ENCODE data around the gene ZNF618.

The ZNF618 gene

GRCh38 chr9:113986931-113987330, 110.8 kb downstream of the ZNF618 start:
- H3K36me3 ChIP-seq (ENCODE audit: control insufficient read depth, low read depth, low read length): no peaks in the 10 kb centered on the region
- no peak overlapping the region for H3K9ac ChIP-seq (ENCODE audit: low read length)
- no peak overlapping the region for H3K4me3 ChIP-seq (ENCODE audit: low read length)
- H3K9me3 ChIP-seq (ENCODE audit: control insufficient read depth, low read depth, low read length): no peaks in the 10 kb centered on the region
- H3K27ac ChIP-seq (ENCODE audit: low read length): no peak overlapping the region
- H3K27me3 ChIP-seq (ENCODE audit: control insufficient read depth, insufficient read depth, low read length): no peaks in the 10 kb centered on the region
- H3K4me1 ChIP-seq (ENCODE audit: control insufficient read depth, low read depth, low read length): no peaks in the 10 kb centered on the region

DNA sequence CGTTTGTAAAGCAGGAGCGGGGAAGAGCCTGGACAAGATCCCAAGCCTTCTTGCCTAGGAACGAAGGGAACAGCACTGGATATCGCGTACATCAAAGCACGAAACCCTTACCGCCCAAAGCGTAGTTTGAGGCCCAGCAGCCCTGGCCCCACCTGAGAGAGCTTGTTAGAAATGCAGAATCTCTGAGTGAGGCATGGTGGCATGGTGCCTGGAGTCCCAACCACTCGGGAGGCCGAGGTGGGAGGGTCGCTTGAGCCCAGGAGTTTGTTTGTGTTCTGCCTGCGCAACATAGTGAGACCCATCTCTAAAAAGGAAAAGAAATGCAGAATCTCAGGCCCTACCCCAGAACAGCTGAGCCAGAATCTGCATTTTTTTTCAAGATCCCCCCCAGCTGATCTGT, 111.4 kb downstream of the ZNF618 start:
- no peaks in the 10 kb centered on the region for H3K27me3 ChIP-seq (ENCODE audit: control insufficient read depth, insufficient read depth, low read length)
- H3K9me3 ChIP-seq (ENCODE audit: control insufficient read depth, low read depth, low read length): no peaks in the 10 kb centered on the region
- no peak overlapping the region for H3K27ac ChIP-seq (ENCODE audit: low read length)
- H3K9ac ChIP-seq (ENCODE audit: low read length): no peak overlapping the region
- H3K4me3 ChIP-seq (ENCODE audit: low read length): no peak overlapping the region
- H3K36me3 ChIP-seq (ENCODE audit: control insufficient read depth, low read depth, low read length): no peaks in the 10 kb centered on the region
- H3K4me1 ChIP-seq (ENCODE audit: control insufficient read depth, low read depth, low read length): no peaks in the 10 kb centered on the region

DNA sequence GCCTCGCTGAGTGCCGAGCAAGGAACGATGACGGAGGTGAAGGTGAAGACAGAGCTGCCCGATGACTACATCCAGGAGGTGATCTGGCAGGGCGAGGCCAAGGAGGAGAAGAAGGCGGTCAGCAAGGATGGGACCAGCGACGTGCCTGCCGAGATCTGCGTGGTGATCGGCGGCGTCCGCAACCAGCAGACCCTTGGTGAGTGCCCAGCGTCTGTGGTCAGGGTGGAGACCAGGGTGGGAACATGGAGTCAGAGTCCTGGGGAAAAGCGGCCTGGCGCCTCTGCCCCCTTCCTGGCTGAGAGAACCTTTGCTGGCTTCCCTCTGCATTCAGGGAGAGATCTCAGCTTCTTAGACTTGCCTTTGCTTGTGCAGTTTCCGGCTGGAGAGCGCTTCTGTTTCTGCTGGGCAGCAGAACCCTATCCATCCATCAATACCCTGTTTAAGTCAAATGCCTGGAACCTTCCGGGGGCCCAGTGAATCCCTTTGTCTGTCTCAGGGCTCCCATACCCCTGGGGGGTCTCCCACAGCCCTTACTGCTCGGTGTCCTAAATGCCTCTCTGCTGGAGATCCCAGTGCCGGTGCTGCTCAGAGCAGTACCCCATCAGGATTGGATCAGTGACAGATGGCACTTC, 112.4 kb downstream of the ZNF618 start:
- Histone ChIP-seq H3K27ac (ENCODE audit: low read length) (no peak overlapping the region), H3K9me3 (ENCODE audit: control insufficient read depth, low read depth, low read length) (no peaks in the 10 kb centered on the region), H3K36me3 (ENCODE audit: control insufficient read depth, low read depth, low read length) (no peaks in the 10 kb centered on the region), H3K9ac (ENCODE audit: low read length) (no peak overlapping the region), H3K4me3 (ENCODE audit: low read length) (no peak overlapping the region), H3K4me1 (ENCODE audit: control insufficient read depth, low read depth, low read length) (no peaks in the 10 kb centered on the region), H3K27me3 (ENCODE audit: control insufficient read depth, insufficient read depth, low read length) (no peaks in the 10 kb centered on the region)

DNA sequence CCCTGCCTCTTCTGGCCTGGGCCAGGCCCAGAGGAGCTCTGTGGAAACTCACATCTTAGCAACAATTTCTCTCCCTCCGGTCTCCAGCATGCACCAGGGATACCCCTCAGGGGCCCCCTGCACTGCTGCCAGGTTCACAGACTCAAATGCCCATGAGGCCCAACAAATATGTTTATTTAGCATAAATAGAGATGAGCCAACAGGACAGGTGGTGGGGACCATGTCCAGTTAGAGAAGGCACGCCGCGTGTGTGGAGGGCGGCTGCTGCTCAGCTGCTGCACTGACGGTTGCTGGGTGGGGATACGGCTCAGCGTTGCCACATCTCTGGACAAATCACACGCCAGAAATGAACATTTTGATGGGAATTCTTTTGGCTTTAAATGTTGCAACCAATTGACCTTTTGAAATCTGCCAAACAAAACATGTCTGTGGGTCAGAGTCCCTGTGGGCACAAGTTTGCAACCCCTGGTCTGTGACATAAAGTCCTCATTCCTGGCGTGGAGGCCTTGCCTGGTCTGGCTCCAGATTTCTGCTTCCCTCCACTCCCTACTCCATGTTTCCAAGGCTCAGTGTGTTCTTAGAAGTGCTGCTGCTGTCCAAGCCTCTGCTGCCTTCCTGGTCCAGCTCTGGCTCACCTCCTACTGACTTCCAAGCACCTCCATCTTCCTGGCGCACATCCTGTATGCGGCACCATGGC, 113.1 kb downstream of the ZNF618 start:
- Histone ChIP-seq H3K36me3 (ENCODE audit: control insufficient read depth, low read depth, low read length) (no peaks in the 10 kb centered on the region), H3K9ac (ENCODE audit: low read length) (no peak overlapping the region), H3K9me3 (ENCODE audit: control insufficient read depth, low read depth, low read length) (no peaks in the 10 kb centered on the region), H3K27me3 (ENCODE audit: control insufficient read depth, insufficient read depth, low read length) (no peaks in the 10 kb centered on the region), H3K27ac (ENCODE audit: low read length) (no peak overlapping the region), H3K4me3 (ENCODE audit: low read length) (no peak overlapping the region), H3K4me1 (ENCODE audit: control insufficient read depth, low read depth, low read length) (no peaks in the 10 kb centered on the region)

DNA sequence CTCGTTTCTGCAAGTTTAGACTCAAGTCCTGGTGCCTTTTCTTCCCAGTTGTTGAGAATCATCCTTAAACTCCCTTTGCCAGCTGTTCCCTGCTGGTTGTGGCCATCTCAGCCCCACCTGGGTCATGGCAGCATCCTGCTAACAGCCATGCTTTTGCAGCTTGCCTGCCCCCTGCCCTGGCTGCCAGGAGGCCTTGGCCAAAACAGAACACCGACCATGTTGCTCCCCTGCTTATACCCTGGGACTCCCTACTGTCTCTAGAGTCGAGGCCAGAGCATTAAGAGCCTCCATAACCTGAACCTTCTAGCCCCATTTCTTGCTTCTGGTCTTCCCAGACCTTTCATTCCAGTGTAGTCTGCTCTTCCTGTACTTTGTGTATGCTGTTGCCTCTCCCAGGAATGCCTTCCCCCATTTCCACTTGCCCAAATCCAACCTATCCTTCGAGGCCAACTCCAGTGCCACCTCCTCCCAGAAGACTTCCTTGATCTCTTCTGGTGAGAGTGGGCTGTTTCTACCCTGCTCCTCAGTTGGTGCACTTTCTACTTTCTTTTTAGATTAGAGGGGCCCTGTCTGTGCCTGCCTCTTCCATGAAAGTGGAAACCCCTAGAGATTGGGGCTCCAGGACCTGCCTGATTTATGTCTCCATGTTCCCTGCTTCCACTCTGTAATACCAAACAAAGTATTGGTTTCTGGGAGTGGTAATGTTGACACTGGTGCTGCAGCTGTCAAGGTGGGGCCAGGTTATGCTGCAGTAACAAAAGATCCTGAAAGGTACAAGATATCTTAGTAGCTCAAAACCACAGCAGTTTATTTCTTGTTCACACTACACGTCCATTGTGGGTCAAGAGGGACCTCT, 113.8 kb downstream of the ZNF618 start:
- Histone ChIP-seq H3K9me3 (ENCODE audit: control insufficient read depth, low read depth, low read length) (no peaks in the 10 kb centered on the region), H3K27me3 (ENCODE audit: control insufficient read depth, insufficient read depth, low read length) (no peaks in the 10 kb centered on the region), H3K27ac (ENCODE audit: low read length) (no peak overlapping the region), H3K36me3 (ENCODE audit: control insufficient read depth, low read depth, low read length) (no peaks in the 10 kb centered on the region), H3K4me3 (ENCODE audit: low read length) (no peak overlapping the region), H3K4me1 (ENCODE audit: control insufficient read depth, low read depth, low read length) (no peaks in the 10 kb centered on the region), H3K9ac (ENCODE audit: low read length) (no peak overlapping the region)

DNA sequence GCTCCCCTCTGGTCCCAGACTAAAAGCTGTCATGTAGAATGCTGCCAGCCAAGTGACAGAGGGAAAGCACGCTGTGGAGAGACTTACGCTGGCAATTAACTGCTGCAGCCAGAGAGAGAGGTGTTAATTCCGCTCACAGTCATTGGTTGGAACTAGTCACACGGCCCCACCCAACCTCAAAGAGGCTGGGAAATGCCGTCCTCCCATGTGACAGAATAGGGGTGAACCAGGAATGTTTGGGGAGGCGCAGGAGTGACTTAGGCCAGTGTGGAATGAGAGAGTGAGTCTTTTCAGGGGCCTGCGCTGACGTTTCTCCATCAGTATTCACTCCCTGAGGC, 114.4 kb downstream of the ZNF618 start:
- Histone ChIP-seq H3K4me3 (ENCODE audit: low read length) (no peak overlapping the region), H3K9ac (ENCODE audit: low read length) (no peak overlapping the region), H3K4me1 (ENCODE audit: control insufficient read depth, low read depth, low read length) (no peaks in the 10 kb centered on the region), H3K27me3 (ENCODE audit: control insufficient read depth, insufficient read depth, low read length) (no peaks in the 10 kb centered on the region), H3K27ac (ENCODE audit: low read length) (no peak overlapping the region), H3K9me3 (ENCODE audit: control insufficient read depth, low read depth, low read length) (no peaks in the 10 kb centered on the region), H3K36me3 (ENCODE audit: control insufficient read depth, low read depth, low read length) (no peaks in the 10 kb centered on the region)

- Histone ChIP-seq H3K36me3 (ENCODE audit: control insufficient read depth, low read depth, low read length) (no peaks in the 10 kb centered on the region), H3K27ac (ENCODE audit: low read length) (no peak overlapping the region), H3K9me3 (ENCODE audit: control insufficient read depth, low read depth, low read length) (no peaks in the 10 kb centered on the region)
Measured at GRCh38 chr9:113990975-113991471, 114.9 kb downstream of the ZNF618 start.

GRCh38 chr9:113991714-113992113, 115.6 kb downstream of the ZNF618 start:
- no peak overlapping the region for H3K9ac ChIP-seq (ENCODE audit: low read length)
- H3K27ac ChIP-seq (ENCODE audit: low read length): no peak overlapping the region
- H3K4me1 ChIP-seq (ENCODE audit: control insufficient read depth, low read depth, low read length): no peaks in the 10 kb centered on the region
- no peak overlapping the region for H3K4me3 ChIP-seq (ENCODE audit: low read length)
- no peaks in the 10 kb centered on the region for H3K36me3 ChIP-seq (ENCODE audit: control insufficient read depth, low read depth, low read length)
- no peaks in the 10 kb centered on the region for H3K27me3 ChIP-seq (ENCODE audit: control insufficient read depth, insufficient read depth, low read length)
- H3K9me3 ChIP-seq (ENCODE audit: control insufficient read depth, low read depth, low read length): no peaks in the 10 kb centered on the region

More at GRCh38 chr9:113990975-113991471, 114.9 kb downstream of the ZNF618 start:
- Histone ChIP-seq H3K4me3 (ENCODE audit: low read length) (no peak overlapping the region), H3K9ac (ENCODE audit: low read length) (no peak overlapping the region), H3K27me3 (ENCODE audit: control insufficient read depth, insufficient read depth, low read length) (no peaks in the 10 kb centered on the region), H3K4me1 (ENCODE audit: control insufficient read depth, low read depth, low read length) (no peaks in the 10 kb centered on the region)

DNA sequence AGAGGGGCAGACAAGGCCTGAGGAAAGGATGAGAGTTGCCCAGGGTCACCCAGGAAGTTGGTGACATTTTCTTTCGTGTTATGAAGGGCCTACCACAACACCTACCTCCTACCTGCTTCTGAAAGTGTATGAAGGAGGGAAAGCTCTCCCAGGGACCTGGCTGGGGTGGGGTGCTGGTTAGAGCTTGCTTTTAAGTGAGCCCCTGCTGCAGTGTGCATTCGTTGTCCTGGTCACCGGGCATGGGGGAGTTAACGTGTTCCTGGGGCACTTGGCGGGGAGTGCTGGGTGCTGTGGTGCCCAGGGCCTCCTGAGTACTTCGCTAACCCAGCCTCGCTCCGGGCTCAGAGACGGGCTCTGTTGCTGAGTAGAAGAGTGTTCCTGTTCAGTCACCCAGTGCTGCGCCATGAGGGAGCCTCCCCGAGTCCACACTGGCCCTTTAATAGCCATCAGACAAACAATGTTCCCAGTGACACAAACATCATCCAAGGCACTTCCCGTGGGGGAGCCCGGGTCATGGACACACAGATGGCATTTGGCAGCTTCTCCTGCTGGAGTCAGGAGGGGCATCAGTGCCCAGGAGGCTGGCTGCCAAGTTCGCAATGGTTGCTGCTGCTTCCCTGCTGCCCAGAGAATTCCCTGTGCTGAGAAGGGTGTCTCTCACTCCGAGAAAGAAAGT, 116.3 kb downstream of the ZNF618 start:
- H3K9me3 ChIP-seq (ENCODE audit: control insufficient read depth, low read depth, low read length): no peaks in the 10 kb centered on the region
- no peak overlapping the region for H3K27ac ChIP-seq (ENCODE audit: low read length)
- no peaks in the 10 kb centered on the region for H3K27me3 ChIP-seq (ENCODE audit: control insufficient read depth, insufficient read depth, low read length)
- no peak overlapping the region for H3K9ac ChIP-seq (ENCODE audit: low read length)
- no peaks in the 10 kb centered on the region for H3K4me1 ChIP-seq (ENCODE audit: control insufficient read depth, low read depth, low read length)
- H3K36me3 ChIP-seq (ENCODE audit: control insufficient read depth, low read depth, low read length): no peaks in the 10 kb centered on the region
- no peak overlapping the region for H3K4me3 ChIP-seq (ENCODE audit: low read length)

DNA sequence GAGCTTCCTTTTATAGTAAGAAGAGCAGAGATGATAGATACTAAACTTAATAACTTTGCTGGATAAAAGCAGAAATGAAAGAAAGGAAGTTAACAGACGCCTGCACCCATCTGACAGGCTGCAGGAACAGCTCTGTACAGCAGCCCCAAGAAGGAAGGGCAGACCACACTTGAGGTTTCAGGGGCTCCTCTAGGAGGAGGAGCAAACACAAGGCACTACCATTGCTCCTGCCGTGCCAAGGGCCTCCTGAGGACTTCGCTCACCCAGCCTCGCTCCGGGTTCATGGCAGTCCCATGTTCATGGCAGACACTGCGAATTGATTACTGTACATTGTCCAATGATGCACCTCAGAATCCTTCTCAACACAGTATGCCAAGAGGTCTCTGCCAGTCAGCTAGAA, 116.9 kb downstream of the ZNF618 start:
- no peak overlapping the region for H3K4me3 ChIP-seq (ENCODE audit: low read length)
- H3K9me3 ChIP-seq (ENCODE audit: control insufficient read depth, low read depth, low read length): no peaks in the 10 kb centered on the region
- no peak overlapping the region for H3K27ac ChIP-seq (ENCODE audit: low read length)
- H3K4me1 ChIP-seq (ENCODE audit: control insufficient read depth, low read depth, low read length): no peaks in the 10 kb centered on the region
- H3K27me3 ChIP-seq (ENCODE audit: control insufficient read depth, insufficient read depth, low read length): no peaks in the 10 kb centered on the region
- no peaks in the 10 kb centered on the region for H3K36me3 ChIP-seq (ENCODE audit: control insufficient read depth, low read depth, low read length)
- no peak overlapping the region for H3K9ac ChIP-seq (ENCODE audit: low read length)

- no peak overlapping the region for H3K27ac ChIP-seq (ENCODE audit: low read length)
- H3K4me1 ChIP-seq (ENCODE audit: control insufficient read depth, low read depth, low read length): no peaks in the 10 kb centered on the region
- H3K36me3 ChIP-seq (ENCODE audit: control insufficient read depth, low read depth, low read length): no peaks in the 10 kb centered on the region
- H3K9ac ChIP-seq (ENCODE audit: low read length): no peak overlapping the region
- no peak overlapping the region for H3K4me3 ChIP-seq (ENCODE audit: low read length)
- no peaks in the 10 kb centered on the region for H3K9me3 ChIP-seq (ENCODE audit: control insufficient read depth, low read depth, low read length)
- no peaks in the 10 kb centered on the region for H3K27me3 ChIP-seq (ENCODE audit: control insufficient read depth, insufficient read depth, low read length)
Measured at GRCh38 chr9:113993838-113994540, 117.9 kb downstream of the ZNF618 start.

All from iPS-18a (cell line).